ENCODE results near the gene SPATA2L.

- no peak for TF ChIP-seq CTCF (IDR thresholded peaks at IDR 0.05)
- TF ChIP-seq POLR2A (IDR thresholded peaks at IDR 0.05), result no peak
Observed at GRCh38 chr16:89736554-89736953, 35.0 kb upstream of the SPATA2L start.

All from esophagus squamous epithelium (tissue), 4 donors.